ENCODE results near the gene KLC1. TPM values are rescaled to one million over a fixed set of nuclear protein-coding genes. Genes with fewer than 3 reads are reported as not detected.
"Not testable (repeated sequence)": the region's sequence is repeated elsewhere in the genome, so short reads cannot be mapped to it uniquely, and the experiment has no call there.

KLC1 gene
- total and polyA plus RNA-seq, 7 donors = 25.0 to 399 (median 216) TPM

DNA sequence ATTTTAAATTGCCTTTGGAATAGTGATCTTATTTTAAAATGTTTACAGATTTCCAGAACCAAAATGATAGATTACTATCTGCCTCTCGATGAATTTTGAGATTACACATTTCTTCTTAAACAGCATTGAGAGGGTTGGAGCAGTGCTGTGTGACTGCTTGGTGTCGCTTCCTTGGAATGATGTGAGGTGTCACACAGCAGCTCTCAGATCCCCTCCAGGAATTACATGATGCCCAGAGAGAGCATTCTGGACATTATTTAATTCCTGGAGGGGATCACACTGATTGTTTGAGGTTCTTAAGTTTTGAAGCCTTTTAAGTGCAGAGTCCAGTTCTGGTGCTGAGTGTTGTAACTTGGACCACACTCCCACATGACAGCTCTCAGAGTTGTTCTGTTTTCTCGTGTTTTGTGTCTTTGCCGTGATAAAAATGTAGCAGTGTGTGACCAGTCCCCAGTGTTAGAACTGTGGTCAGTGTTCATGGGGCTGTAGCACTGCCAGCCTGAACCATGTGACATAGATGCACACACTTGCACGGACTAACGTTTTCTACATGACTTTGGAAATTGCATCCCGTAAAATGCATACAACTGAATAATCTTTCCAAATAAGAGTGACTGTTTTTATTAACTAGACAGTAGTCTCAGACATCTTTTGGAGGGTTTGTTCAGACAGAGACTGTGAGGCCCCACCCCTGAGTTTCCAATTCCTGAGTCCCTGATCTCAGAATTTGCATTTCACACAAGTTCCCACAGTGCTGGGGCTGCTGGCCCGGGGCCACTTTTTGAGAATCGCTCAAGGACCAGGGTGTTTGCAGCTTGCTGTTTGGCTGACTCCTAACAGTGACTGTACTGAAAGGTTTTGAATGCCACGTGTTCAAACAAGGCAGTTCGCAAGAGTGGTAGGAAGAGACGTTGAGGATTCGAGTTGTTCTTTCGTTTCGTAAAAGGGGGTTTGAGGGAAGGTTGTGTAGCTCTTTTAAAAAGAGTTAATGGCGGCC is 60.2 kb downstream of the KLC1 start:
- no peaks in the 10 kb centered on the region for H3K9me3 ChIP-seq
- peaks cover 21 to 82% (median 45%) of the 10 kb centered on the region in 4 donors for H3K36me3 ChIP-seq
- intact Hi-C loops (cut with DNase I) = no loop called here
- no peak overlapping the region for H3K4me3 ChIP-seq
- H3K4me1 ChIP-seq = peaks cover 0 to 20% (median 3%) of the 10 kb centered on the region in 4 donors
- peak overlapping the region in 3 of 4 donors; percentile 11 to 15 (median 14) for H3K27ac ChIP-seq
- H3K27me3 ChIP-seq = no peaks in the 10 kb centered on the region
- DNase-seq = no peak
- 84% methylated on average over 16 of the region's 16 CpGs for WGBS, 2 donors
- TF ChIP-seq POLR2A (IDR thresholded peaks at IDR 0.05) (no peak), EP300 (IDR thresholded peaks at IDR 0.05) (no peak)
- TF ChIP-seq, protein P1, sequence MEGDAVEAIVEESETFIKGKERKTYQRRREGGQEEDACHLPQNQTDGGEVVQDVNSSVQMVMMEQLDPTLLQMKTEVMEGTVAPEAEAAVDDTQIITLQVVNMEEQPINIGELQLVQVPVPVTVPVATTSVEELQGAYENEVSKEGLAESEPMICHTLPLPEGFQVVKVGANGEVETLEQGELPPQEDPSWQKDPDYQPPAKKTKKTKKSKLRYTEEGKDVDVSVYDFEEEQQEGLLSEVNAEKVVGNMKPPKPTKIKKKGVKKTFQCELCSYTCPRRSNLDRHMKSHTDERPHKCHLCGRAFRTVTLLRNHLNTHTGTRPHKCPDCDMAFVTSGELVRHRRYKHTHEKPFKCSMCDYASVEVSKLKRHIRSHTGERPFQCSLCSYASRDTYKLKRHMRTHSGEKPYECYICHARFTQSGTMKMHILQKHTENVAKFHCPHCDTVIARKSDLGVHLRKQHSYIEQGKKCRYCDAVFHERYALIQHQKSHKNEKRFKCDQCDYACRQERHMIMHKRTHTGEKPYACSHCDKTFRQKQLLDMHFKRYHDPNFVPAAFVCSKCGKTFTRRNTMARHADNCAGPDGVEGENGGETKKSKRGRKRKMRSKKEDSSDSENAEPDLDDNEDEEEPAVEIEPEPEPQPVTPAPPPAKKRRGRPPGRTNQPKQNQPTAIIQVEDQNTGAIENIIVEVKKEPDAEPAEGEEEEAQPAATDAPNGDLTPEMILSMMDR (IDR thresholded peaks at IDR 0.05) = no peak

DNA sequence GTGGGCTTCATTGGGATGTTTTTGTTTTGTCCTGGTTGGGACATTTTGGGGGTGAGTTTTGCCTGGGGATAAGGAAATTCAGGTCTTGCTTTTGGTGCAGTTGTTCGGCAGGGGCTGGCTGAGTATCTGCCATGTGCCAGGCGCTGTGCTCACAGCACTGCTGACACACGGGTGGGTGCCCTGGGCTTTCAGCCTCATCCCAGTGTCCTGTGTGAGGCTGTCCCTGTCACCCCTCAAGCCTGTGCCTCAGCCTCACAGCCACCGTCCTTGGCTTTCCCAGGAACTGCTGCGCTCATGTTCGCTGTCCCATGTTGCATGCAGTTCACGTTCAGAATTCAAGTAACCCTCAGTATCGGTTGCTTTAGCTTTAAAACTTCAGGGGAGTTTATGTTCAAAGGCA is 61.3 kb downstream of the KLC1 start:
- TF ChIP-seq POLR2AphosphoS5 (IDR thresholded peaks at IDR 0.05) (no peak), EP300 (IDR thresholded peaks at IDR 0.05) (no peak), POLR2A (IDR thresholded peaks at IDR 0.05) (no peak)
- TF ChIP-seq, protein P1 (IDR thresholded peaks at IDR 0.05) = no peak
- WGBS, 2 donors = 94 to 97% methylated on average over 8 of the region's 8 CpGs
- intact Hi-C loops (cut with DNase I) = no loop called here

DNA sequence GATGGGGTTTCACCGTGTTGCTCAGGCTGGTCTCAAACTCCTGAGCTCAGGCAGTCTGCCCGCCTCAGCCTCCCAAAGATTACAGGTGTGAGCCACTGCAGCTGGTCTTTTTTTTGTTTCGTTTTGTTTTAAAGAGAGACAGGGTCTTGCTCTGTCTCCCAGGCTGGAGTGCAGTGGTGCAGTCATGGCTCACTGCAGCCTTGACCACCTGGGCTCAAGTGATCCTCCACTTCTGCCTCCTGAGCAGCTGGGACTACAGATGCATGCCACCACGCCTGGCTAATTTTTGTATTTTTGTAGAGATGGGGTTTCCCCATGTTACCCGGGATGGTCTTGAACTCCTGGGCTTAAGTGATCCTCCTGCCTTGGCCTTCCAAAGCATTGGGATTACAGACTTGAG is 62.6 kb downstream of the KLC1 start:
- 76 to 87% methylated on average over 5 of the region's 5 CpGs for WGBS, 2 donors
- H3K27me3 ChIP-seq; intact Hi-C loops (cut with DNase I); DNase-seq; H3K4me3 ChIP-seq; H3K9me3 ChIP-seq; H3K27ac ChIP-seq: not testable (repeated sequence)
- Histone ChIP-seq H3K36me3 (peaks cover 12 to 65% (median 35%) of the 10 kb centered on the region in 4 donors), H3K4me1 (peaks cover 0 to 40% (median 19%) of the 10 kb centered on the region in 4 donors)

More for the DNA sequence above, 61.3 kb downstream of the KLC1 start:
- Histone ChIP-seq H3K9me3 (no peaks in the 10 kb centered on the region), H3K4me3 (no peak overlapping the region), H3K27ac (no peak overlapping the region), H3K36me3 (peaks cover 19 to 78% (median 44%) of the 10 kb centered on the region in 4 donors), H3K4me1 (peaks cover 0 to 27% (median 6%) of the 10 kb centered on the region in 4 donors), H3K27me3 (no peaks in the 10 kb centered on the region)
- no peak for DNase-seq

DNA sequence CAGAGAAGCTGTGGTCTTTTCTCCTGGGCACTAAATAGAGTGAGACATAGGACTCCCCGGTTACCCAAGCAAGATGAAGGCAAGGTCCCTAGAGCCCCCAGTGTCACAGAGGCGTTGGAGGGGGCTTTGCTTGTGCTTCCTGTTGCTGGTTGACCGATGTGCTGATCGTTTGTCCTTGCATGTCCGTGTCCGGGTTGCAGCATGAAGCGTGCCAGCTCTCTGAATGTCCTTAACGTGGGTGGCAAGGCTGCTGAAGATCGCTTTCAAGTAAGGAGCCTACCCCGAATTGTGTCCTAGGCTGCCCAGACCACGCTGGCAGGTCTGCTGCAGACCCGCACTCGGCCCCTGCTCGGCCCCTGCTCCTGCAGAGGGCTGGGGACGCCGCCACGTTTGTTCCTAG is 63.1 kb downstream of the KLC1 start:
- TF ChIP-seq POLR2A (IDR thresholded peaks at IDR 0.05) (no peak), EP300 (IDR thresholded peaks at IDR 0.05) (no peak), POLR2AphosphoS5 (IDR thresholded peaks at IDR 0.05) (no peak)
- TF ChIP-seq, protein P1 (IDR thresholded peaks at IDR 0.05) = no peak
- H3K4me1 ChIP-seq = peaks cover 0 to 45% (median 25%) of the 10 kb centered on the region in 4 donors

DNA sequence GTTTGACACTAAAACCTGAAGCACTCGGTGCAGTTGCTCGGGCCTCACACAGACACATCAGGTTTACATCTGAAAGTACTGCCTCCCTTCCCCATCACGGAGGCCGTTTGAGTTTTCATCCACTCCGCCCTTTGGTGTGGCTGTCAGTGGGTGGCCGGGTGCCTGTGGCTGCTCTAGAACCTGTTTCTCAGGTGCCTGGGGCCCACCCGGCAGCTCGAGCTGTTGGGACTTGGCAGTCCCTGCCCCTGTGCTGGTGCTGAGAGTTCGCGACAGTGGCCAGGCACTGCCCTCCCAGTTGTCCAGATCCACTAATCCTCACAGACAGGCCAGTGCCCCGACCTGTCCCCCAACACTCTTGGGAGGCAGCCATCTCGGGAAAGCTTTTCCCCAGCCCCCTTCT is 63.9 kb downstream of the KLC1 start:
- intact Hi-C loops (cut with DNase I) = no loop called here
- no peak for DNase-seq
- H3K27ac ChIP-seq = no peak overlapping the region
- 62 to 83% methylated on average over 12 of the region's 12 CpGs for WGBS, 2 donors
- H3K4me1 ChIP-seq = peaks cover 0 to 52% (median 32%) of the 10 kb centered on the region in 4 donors
- H3K4me3 ChIP-seq = no peak overlapping the region
- peaks cover 12 to 57% (median 31%) of the 10 kb centered on the region in 4 donors for H3K36me3 ChIP-seq
- H3K27me3 ChIP-seq = no peaks in the 10 kb centered on the region
- H3K9me3 ChIP-seq = no peaks in the 10 kb centered on the region
- TF ChIP-seq POLR2AphosphoS5 (IDR thresholded peaks at IDR 0.05) (no peak), POLR2A (IDR thresholded peaks at IDR 0.05) (no peak), EP300 (IDR thresholded peaks at IDR 0.05) (no peak)
- TF ChIP-seq, protein P1 (IDR thresholded peaks at IDR 0.05) = no peak

More for the DNA sequence above, 63.1 kb downstream of the KLC1 start:
- Histone ChIP-seq H3K36me3 (peaks cover 12 to 60% (median 31%) of the 10 kb centered on the region in 4 donors), H3K9me3 (no peaks in the 10 kb centered on the region), H3K27me3 (no peaks in the 10 kb centered on the region), H3K4me3 (no peak overlapping the region), H3K27ac (no peak overlapping the region)
- 86 to 95% methylated on average over 17 of the region's 17 CpGs for WGBS, 2 donors
- intact Hi-C loops (cut with DNase I) = no loop called here
- no peak for DNase-seq

All from sigmoid colon (tissue), 7 donors.